Activated CD4-positive, alpha-beta T cell treated with anti-CD3 and anti-CD28 coated beads, Interleukin-2, amount 50 U/mL, for 4 hours (primary cell): ENCODE data around the gene STK32B.
"Not testable (repeated sequence)": the region's sequence is repeated elsewhere in the genome, so short reads cannot be mapped to it uniquely, and the experiment has no call there.

ENCODE experiments used
- DNase-seq, 2 experiments: peaks; one replicate each; pipeline ENCODE4 v3.0.0-alpha.2; 2020

STK32B gene

DNA sequence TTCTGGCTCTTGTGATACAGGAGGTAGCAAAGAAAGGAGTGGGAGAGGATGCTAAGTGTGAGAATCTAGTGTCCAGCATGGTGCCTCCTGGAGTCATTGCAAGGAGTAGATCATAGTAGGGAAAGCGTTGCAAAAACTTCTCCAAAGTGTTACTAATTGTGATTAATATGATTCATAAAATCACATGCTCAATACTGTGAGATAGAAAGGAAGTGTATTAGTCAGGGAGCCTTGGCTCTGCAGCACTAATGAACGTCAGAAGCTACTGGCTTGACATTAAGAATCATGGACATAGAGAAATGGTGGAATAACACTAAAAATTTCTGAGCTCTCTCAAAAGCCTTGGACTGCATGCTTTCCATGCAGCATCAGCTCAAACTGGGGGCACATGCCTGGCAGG is 358.0 kb downstream of the STK32B start:
- DNase-seq, result no peak

DNA sequence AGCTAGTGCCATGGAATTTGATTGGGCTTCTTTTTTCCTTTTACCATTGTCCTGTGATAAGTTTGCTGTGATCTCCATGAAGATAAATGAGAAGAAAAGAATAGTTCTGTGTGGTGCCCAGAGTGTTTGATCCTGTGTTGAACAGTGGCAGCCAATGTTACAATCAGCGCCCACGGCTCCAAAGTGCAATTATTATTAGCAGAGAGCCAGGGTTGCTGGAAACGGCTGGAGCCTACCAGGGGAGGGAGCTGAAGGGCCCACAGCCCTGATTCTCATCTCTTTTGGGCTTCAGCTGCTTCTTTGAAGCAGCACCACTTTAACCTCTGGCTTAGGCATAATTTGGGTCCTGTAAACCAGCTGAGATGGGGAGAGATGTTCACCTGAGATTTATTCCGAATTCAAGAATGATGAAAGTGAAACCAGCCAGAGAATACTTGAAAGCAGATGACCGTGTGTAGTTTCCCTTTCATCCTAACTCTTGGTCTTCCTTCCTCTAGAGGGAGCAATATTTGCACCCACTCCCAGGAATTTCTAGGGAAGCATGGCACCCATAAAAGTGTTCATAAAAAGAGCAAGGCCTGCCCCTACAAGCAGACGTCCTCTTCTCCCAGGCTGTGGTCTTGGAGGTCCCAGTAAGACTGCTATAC is 358.8 kb downstream of the STK32B start:
- DNase-seq, result no peak

DNA sequence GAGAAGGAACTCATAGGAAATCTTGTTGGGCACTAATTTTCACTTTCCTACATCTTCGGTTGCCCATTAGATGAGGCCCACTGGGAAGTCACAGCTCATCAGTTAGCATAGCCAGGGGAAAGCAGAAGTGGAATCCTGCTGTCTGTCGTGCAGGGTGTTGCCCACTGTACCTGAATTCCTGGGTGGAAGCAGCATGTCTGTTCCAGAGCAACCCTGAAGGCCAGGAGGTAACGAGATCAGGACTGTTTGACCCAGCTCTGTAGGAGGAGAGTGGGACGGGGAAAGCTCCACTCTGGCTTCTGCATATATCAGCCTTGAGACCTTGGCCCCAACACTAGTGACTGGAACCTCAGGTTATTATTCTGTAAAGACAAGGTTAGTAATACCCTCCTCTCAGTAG is 361.0 kb downstream of the STK32B start:
- no peak for DNase-seq

DNA sequence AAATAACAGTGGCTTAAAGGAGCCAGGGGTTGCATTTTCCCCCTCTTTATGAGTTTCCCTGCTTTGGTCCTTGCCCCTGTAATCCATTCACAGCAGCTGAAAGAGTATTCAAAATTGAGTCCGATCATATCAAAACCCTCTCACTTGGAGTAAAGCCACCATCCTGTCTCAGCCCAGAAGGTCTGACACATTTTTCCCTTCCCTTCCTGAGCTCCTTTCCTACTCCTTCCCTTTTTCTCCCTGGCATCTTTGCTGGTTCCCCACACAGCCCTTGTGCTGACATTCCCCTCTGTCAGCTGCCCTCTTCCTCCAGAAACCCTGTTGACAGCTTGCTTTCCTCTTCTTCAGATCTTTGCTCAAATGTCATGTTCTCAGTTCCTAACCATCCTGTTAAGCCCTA is 361.5 kb downstream of the STK32B start:
- no peak for DNase-seq

DNA sequence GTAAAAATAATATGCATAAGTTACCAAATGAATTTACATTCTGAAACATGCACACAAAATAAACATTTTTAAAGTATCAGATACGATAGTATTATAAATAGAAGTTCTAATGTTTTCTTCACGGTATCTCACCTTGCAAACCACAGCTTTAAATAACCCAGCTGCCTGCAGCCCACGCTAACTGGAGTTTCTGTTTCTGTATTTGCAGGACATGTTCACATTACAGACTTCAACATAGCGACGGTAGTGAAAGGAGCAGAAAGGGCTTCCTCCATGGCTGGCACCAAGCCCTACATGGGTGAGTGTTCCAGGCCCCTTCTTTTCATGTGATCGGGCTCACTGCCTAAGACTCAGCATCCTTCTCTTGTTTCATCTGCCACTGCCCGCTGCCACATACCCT is 365.4 kb downstream of the STK32B start:
- no peak for DNase-seq

DNA sequence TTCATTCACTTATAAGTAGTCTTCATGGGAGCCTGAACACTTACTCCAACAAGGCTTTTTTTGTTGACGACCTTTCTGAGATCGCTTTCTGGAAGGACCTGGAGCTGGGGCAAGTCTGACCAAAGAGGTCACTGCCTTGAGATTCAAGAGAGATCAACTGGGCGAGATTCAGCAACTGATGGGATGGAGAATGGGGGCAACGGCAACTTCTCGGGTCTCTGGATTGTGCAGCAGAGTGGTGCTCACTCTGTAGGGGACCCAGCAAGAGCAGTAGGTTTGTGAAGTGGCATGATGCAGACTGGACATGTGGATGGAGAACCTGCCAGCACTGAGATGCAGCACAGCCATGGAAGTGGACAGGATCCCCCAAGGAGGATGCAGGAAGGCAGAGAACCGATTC is 369.0 kb downstream of the STK32B start:
- no peak for DNase-seq

DNA sequence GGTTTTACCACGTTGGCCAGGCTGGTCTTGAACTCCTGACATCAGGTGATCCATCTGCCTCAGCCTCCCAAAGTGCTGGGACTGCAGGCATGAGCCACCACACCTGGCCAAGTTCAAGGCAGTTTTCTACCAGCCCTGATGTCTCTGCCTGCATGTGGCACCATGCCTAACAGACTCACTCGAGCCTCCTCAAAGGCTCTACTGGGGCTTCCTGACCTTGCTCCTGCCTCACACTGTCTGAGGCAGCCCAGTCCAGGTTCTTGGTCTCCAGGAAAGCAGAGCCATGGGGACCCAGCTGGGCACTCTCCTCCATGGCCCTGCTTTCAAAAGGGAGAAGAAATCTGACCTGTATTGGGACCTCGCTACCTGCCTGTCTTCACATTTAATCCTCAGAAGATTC is 370.1 kb downstream of the STK32B start:
- DNase-seq, result no peak

DNA sequence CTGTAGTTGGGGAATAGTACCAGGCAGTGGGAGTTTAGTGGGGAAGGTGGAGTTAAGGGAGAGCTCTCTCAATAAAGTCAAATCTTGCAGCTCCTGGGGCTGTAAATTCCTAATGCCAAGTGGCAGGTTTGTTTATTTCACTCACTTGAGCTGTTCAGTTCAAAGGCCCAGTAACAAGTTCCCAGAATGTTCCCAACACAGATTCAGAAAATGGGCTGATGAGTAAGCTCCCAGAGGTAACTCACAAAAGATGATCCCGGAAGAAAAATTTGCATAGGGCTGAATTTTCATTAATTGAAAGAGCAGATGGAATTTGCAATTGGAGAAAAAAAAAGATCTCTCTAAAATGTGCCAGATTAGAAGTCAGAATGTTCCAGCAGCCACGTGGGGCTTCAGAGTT is 370.9 kb downstream of the STK32B start:
- DNase-seq, result no peak

DNA sequence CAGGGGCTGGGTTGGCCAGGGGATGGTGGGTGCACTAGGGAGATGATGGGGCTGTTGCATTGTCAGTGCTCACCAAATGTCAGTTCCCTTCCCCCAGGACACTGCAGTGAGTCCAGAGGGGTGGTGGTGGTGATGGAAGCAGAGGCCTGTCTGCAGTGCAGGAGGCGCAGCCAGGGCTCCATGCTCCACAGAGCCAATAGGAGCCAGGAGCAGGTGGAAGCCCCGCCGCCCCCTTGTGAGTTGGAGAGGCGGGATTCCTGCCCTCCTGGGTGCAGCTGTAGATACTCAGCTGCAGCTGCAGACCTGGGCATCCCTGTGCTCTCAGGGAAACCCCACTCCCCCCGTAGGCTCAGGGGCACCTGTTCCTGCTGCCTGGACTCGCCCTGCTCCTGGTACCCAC is 372.4 kb downstream of the STK32B start:
- no peak for DNase-seq

DNA sequence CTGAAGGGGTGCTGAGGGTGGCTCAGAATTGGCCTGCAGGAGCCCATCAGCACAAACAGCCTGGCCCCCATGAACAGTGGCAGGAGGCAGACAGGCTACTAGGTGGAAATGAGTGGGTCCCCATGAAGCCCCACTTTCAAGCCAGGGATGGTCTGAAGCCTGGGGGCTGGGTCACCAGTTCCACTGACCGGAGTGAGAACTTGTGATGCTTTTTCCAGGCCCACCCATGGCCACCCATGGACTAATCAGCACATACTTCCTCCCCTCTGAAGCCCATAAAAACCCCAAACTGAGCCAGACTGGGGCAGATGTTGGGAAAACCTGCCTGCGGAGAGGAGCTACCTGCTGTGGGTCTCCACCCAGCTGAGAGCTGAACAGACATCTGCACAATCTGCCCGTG is 372.9 kb downstream of the STK32B start:
- DNase-seq, result no peak

DNA sequence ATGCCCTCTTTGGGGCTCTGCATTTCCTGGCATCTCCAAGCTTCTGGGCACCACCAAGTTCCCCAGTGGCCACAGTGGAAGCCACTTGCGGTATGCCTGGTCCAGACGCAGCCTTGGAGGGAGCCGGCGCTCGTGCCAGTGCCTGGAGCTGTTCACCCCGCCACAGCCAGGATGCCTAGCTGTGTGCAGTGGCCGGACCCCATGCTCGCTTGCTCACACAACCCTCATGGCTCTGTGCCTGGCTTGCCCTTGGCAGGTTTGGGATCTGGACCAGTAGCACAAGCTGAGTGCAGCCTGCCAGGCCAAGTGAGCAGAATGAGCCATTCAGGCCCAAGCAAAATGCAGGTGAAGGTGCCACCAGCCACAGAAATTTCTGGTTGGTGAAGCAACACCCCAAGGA is 373.6 kb downstream of the STK32B start:
- DNase-seq, result no peak

DNA sequence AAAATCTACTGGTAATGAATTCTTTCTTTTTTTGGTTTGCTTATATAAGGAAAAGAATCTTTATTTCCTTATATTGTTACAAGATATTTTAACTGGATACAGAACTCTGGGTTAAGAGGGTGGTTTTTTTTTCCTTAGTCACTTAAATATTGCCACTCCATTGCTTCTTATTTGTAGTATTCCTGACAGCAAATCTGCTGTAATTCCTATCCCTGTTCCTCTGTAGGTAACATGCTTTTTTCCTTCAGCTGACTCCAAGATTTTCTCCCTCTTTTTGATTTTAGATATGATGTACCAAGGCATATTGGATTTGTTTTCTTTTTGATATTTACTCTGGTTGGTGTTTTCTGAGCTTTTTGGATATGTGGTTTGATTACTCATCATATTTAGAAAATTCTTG is 378.5 kb downstream of the STK32B start:
- DNase-seq, result no peak

DNA sequence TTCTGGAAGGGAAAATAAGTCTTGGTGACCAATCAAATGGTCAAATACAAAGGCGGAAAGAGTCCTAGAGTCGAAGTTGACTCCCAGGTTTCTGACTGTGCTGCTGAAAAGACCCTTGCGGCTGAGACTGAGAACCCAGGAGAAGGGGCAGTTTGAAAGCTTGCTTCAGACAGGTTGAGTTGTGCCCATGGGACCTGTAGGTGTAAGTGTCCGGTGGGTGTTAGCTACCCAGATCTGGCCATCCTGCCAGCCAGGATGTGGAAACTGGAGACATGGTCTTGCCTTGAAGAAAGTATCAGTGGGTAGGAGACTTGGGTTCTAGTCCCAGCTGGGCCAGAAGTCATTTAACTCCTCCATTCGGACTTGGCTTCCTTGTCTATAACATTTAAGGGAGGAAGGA is 381.9 kb downstream of the STK32B start:
- no peak for DNase-seq

DNA sequence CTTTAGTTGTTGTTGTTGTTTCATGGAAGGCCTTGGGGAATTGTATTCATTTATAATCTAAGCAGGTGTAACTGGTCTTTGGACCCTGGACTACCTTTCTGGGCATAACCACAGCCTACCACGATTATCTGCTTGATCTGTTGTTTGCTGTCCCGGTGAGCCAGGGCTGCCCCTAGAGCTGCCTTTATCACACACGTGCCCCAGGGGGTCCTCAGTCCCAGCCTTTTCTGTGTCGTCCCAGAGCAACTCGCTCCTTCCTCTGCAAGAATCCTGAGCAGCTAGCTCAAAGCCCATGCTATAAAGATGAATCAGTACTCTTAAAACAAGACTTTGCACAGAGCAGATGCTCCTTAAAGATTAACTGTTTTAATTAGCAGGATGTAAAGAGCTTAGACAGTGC is 383.9 kb downstream of the STK32B start:
- no peak for DNase-seq

DNA sequence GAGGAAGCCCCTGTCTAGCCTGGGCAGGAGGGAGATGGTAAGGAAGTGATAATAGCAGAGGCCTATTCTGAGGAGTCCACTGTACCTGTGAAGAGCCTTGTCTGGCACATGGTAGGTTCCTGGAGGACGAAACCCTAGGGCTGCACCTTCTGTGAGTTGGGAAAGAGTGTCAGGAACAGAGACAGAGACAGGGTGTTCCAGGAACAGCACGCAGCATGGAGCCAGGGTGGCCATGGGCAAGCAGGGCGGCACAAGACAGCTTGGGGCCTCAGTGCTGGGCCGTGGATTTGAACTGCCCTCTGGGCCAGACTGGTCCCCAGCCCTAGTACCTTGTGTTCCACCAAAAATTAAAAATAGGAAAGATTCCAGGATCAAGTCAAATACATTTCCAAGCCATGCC is 384.5 kb downstream of the STK32B start:
- DNase-seq, result no peak

DNA sequence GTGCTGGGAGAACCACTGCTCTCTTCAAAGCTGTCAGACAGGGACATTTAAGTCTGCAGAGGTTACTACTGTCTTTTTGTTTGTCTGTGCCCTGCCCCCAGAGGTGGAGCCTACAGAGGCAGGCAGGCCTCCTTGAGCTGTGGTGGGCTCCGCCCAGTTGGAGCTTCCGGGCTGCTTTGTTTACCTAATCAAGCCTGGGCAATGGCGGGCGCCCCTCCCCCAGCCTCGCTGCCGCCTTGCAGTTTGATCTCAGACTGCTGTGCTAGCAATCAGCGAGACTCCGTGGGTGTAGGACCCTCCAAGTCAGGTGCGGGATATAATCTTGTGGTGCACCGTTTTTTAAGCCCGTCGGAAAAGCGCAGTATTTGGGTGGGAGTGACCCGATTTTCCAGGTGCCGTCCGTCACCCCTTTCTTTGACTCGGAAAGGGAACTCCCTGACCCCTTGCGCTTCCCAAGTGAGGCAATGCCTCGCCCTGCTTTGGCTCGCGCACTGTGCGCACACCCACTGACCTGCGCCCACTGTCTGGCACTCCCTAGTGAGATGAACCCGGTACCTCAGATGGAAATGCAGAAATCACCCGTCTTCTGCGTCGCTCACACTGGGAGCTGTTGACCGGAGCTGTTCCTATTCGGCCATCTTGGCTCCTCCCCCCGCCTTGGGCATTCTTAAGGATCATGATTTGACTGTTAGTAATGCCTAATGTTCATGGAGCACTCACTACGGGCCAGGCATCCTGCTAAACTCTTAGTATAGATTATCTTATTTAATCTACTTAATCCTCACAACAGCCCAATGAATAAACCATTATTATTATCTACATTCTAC is 392.9 kb downstream of the STK32B start:
- DNase-seq, result not testable (repeated sequence)

DNA sequence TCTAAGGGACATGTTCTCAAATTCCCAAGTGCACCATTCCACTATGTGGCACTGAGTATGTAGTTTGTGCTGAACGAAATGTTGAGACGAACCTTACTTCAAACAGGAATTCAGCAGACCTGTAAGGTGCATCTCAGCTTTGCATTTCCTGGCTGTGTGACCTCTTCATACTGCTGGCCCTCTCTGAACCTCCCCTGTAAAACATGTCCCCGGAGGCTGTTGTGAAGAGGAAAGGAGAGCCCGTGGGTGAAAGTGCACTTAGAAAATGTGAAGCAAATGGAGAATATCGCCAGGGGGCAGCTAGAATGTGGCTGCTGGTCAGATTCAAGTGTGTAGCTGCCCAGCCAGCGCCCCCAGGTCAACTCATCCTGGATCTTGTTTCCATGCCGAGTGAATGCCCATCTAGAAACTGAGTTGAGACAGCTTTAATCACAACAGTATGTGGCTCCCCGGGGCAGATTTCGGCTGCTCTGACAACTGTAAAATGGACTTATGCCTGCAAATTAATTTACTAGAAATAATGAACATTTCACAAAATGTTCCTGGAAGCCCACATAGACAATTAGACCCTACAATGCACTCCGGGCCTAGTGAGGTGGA is 393.7 kb downstream of the STK32B start:
- no peak for DNase-seq

DNA sequence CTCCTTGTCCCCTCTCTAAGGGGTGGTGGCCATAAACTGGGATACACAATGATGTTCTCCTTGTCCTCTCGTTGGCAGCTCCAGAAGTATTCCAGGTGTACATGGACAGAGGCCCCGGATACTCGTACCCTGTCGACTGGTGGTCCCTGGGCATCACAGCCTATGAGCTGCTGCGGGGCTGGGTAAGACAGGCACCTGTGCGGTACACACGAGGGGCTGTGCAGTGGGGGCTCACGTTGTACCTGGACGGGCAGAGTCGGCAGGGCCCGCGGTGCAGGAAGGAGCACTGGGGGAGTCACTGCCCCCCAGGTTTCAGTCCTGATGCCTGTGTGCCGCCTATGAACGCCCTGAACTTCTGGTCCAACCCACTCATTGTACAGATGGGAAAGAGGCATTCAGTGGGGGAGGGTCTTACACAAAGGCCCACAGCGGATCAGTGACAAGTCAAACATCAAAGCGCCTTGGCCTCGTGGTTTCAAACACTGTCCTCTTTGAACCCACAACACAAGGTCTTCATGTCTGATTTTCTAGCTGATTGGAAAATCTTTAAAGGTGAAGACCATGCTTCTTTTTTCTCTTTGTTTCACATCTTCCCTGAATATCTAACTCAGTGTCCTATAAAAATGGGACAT is 395.4 kb downstream of the STK32B start:
- no peak for DNase-seq

DNA sequence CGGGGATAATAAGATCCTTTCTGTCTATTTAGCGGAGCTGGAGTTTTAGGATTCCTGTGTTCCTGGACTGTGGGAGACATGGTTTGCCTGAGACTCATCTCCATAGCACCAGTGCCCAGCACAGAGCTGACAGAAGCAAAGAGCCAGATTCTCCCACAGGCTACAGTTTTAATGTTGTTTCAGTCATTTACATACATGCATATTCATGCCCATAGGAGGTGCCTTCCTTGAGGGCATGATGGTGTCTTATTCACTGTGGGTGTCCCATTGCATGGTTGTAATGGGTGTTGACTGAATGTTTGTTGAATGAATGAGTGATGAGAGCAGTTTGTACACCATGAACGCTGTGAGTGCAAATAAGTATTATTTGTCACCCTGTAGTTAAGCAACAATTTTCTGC is 396.5 kb downstream of the STK32B start:
- DNase-seq, result no peak

DNA sequence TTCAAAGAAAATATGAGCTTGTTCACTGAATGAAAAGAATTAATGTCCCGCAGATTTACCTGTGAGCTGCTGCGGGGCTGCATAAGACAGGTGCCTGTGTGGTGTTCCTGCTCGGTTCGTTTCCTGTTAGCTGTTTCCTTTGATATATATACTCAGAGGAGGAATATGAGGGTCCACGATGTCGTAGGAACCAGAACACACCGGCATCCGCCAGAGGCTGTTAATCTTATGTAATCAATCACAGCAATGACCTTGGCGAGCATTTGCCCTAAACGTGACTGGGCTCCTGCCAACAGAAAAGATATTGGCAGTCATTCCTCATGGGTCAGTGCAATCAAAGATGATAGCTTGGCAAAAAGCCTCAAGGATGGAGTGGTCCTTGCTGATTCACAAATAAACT is 396.9 kb downstream of the STK32B start:
- DNase-seq, result no peak

DNA sequence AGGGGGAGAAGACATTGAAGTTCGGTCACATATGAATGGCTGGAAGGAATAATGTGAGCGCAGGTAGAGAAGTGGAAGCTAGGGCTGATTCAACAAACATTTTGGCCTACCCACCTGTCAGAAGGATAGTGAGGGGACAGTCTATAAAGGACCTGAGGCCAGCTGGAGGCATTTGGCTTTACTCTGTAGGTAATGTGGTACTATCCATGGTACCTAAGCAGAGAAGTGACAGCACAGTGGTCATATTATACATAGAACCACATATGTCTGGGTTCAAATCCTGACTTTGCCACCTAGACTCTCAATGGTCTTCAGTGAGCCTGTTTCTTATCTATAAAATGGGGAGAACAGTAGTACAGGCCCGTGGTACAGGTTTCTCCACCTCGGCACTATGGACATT is 400.0 kb downstream of the STK32B start:
- no peak for DNase-seq

DNA sequence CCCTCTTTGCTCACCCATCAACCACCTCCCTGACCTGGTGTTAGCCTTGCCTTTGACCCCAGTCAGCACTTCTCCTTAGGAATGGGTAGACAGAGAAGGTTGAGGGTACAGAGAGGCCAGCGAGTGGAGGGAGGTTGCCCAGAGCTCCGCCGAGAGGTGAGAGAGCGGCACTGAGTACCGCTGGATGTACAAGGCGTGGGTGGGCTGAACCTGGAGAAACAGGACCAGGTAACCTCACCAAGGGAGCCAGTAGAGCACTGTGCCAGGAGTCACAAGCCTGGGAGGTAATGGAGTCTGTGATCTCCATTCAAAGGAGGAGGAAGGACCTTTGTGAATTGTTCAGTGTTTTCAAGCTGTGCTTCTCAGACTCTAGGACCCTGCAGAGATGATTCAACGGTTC is 400.9 kb downstream of the STK32B start:
- no peak for DNase-seq

DNA sequence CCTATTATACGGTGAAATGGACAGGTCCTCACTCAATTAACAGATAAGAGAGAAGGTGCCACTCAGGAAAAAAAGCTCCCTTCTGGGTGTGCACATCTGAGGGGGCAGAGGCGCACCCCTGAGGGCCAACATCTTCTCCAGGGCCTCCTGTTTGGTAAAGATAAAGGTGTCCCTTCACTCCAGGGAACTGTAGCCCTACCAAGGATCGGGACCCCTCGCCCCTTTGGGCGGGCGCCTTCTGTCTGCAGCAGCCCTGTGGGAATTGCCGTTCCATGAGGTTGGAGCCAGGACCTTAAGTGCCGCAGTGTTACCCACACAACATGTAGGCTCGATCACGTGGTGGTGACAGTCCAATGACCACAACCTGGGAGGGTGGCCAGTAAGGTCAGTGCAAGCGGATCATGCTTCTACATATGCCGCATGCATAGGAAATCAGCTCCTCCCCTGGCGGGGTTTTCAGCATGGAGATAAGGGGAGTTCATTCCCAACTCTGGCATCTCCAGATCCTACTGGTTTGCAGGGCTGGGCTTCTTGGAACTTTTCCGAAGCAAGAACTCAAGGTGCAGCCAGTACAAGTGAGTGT is 403.8 kb downstream of the STK32B start:
- no peak for DNase-seq
